ENCODE data around the gene TEAD4.

The TEAD4 gene

DNA sequence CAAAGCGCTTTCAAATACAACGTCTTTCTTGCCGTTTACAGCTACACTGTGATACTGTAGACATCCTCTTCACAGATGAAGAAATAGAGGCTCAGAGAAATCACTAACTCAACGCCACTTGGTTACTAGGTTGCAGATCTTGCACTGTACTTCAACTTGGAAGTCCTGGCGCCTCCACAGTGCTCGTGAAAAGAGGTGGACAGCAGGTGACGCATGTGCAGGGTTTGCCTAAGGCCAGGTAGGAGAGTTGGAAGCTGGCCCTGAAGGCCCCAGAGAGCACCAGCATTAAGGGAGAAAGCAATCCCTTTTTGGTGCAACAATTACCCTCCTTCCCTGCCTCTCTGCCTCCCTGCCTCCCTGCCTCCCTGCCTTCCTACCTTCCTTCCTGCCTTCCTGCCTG, 95.2 kb downstream of the TEAD4 start:
- DNase-seq = no peak

DNA sequence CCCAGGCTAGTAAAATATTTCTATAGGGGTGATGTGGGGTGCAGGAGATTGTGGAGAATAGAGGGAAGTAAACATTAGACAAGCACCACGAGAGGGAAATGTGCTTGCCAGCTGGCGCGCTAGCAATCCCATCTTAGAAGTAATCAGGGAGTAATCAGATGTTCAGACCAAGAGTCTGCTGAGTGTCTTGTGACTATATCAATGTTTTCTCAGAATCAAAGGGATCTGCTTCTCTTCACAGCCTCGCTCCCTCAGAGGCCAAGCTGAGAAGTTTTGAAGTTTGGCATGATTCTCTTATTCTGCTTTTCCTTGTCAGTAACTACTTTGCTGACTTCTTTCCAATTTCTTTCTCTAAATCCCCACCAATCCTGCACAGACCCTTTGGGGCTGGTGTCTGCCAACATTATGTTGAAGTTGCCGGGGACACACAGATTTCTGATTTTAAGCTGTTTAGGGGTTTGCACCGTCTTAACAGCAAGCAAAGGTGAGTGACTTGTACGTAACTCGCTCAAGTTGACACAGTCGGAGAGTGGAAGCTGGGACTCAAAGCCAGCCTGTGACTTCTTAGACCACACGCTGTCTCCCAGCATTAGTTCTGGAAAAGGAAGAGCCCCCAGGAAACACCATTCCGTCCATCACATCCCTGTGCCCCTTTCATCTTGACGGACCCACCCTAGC, 96.0 kb downstream of the TEAD4 start:
- no peak for DNase-seq

DNA sequence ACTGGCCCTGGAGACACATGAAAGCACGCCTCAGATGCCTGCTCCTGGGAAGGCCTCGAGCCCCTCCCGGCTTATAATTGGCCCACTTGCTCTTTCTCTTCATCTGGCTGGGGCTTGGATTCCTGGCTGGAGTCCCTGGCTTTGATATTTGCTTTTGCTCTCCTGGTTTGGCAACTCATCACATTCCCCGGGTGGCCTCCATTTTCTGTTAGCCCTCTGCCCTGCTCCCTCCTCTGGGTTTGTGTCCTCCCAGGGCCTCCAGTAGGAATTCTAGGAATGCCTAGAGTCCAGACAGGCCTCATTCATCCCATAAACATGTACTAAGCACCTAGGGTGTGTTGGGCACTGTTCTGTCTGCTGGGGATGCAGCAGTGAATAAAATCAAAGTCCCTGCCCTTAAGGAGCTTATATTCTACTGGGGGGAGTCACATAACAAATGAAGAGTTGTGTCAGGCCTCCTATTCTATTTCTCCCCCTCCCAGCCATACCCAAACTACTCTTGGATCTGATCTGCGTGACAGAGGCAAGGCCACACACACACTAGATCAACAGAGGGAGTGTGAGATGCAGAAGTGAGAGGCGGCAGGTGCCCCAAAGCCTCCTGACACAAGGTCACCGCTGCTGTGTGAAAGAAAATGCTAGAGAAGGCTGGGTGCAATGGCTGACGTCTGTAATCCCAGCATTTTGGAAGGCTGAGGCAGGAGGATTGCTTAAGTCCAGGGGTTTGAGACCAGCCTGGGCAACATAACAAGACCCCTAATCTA, 96.7 kb downstream of the TEAD4 start:
- no peak for DNase-seq

DNA sequence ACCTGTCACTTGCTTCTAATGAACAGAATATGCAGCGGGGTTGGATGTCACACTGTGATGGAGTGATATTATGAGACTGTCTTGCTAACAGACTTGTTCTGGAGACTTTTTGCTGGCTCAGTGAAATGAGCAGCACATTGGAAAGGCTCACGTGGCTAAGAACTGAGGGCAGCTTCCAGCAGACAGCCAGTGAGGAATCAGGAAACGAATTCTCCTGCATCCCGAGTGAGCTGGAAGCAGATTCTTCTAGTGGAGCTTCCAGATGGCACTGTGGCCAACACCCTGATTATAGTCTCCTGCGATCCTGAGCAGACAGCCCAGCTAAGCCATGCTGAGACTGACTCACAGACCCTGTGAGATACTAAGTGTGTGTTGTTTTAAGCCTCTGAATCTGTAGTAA, 101.9 kb downstream of the TEAD4 start:
- DNase-seq = no peak

DNA sequence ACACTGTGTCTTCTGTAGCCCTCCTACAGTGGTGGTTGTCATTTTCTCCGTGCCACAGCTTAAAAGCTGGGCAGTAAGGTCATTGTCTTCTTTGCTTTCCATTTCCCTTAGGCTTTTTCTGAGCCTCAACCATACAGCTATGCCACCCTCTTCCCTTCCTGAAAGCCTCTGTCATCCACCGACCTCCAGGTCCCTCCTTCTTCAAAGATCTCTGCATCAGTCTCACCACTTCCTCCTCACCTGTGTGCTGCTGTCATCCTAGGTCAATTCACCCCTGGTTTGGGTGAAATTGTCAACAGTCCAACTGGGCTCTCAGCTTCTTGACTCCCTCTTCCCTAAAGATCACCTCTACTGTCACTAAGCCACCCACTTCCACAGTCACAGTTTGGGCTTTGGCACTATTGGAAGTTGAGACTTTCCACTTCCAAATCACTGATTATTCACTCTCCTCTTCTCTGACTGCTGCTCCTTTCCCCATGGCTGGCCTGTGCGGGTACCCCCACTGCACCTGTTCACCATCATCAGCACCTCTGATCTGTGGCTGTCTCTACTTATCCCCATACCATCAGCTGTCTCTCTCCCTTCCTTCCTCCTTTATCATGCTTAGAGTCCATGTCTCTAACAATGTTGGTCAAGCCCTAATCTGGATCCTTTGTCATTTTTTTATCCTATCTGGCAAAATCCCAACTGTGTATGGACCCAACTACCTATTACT, 102.5 kb downstream of the TEAD4 start:
- no peak for DNase-seq

DNA sequence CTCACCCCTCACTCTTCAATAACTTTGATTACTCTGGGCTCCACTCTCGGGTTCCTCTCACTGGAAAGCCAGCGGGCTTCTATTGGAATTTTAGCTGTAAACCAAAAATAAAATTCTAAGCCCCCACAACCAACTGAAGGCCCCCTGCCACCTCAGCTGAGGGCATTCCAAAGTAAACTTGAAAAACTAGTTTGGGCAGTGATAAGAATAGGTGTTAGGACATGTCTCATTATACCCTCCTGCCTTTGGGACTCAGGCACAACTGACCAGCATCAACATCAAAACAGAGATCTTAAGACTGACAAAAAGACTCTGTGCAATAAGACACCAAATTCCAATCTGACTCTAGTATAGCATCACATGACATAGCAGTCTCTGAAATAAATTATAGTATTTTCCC, 106.1 kb downstream of the TEAD4 start:
- DNase-seq = no peak

DNA sequence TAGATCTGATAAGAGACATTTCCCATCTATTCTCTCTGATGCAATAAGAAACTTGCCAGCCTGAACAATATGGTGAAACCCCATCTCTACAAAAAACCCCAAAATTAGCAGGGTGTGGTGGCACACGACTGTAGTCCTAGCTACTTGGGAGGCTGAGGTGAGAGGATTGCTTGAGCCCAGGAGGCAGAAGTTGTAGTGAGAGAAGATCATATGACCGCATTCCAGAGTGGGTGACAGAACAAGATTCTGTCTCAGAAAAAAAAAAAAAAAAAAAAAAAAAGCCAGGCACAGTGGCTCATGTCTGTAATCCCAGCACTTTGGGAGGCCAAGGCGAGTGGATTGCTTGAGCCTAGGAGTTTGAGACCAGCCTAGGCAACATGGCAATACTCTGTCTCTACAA, 106.6 kb downstream of the TEAD4 start:
- peak in 1 of 2 donors; percentile 31 for DNase-seq

DNA sequence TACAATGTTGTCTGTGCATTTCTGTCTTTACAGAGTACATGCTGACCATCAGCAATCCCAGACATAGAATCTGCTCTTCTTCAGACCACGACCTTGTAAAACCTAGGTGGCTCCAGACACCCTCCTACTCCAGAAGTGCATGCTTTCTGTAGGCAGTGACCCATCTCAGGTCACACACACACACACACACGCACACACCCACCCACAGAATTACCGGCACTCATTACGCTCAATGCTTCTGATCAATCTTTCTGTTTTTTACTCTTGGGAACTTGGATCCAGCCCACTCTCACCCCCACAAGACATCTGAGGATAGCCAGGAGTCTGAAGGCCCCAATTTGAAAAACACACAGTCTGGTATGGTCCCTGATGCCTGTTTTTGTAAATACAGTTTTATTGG, 110.5 kb downstream of the TEAD4 start:
- DNase-seq = no peak

DNA sequence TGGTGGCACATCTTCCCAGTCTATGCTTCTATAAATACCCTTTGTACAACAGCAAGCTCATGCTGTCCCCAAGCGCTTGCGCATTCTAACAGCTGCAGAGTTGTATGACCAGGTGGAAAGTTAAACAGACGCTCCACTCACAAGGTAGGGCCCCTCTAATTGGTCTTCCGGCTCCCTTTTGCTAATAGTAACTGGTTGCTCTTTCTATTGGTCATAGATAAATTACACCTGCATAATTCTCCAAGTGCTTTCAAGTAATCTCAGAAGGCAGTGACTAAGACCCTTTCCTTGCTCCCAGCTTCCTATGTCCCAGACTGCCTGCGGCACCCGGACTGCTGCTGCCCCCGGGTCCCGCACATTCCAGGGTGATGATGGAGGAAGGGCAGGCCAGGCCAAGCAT, 111.9 kb downstream of the TEAD4 start:
- no peak for DNase-seq

DNA sequence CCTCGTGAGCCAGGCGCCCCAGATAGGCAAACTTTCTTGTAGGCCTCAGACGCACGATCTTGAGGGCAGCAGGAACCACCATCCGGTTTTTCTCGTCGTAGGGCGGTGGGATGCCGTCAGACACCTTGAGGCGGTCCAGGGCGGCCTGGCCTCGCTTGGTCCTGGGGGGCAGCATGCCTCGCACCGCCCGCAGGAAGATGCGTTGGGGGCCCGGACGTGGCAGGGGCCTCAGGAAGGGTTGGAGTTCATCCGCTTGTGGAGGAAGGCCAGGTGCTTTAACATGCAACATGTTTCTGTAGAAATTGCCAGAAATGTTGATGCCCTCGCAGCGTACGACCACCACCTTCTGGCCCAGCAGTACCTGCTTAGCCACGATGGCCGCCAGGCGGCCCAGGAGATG, 112.5 kb downstream of the TEAD4 start:
- DNase-seq = no peak

DNA sequence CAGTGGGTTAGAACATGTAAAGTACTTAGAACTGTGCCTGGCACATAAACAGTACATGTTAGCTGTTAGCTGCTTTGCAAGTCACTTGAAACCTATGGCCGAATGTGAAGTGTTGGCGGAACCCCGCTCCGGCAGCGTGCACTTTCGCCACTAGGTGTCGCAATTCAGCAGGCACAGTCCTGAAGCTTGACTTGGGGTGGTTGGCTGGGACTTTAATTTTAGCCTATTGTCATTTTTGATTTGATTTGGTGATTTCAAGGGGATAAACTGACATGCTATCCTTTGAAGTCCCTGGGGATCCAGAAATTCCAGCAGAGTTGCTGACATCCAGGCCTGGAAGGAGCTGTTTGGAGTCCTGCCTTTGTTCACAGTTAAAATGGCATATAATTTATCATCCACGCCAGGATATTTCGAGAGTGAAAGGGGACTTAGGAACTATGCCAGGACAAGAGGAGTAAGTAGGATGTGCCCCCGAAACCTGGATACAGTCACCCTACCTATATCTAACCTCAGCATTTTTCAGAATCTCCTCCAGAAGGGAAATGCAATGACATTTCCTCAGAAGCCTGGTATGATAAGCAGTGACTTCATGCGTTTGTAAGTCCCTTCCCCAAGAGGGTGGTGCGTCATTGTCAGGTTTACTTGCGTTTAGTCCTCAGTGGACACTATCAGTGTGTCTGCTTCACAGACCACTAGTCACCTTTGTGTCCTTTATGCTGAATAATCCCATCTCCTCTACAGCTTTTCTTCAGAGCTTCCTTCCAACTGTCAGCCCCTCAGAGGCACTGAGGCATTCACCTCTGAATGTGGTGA, 114.4 kb downstream of the TEAD4 start:
- DNase-seq = peak; percentile 59 to 91

DNA sequence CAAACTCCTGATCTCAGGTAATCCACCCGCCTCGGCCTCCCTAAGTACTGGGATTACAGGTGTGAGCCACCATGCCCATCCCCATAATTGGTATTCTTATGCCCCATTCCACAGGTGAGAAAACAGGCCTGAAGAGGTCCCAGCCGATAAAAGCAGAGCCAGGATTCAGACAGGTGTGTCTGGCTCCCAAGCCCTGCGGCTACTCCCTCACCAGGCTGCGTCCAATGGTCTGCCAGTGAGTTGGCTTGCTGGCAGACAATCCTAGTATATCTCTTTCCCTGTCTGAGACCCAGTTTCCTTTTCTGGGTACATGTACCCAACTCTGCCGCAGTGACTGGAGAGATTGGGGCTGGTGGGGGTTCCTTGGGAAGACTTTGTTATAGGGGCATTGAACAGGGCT, 116.1 kb downstream of the TEAD4 start:
- no peak for DNase-seq

DNA sequence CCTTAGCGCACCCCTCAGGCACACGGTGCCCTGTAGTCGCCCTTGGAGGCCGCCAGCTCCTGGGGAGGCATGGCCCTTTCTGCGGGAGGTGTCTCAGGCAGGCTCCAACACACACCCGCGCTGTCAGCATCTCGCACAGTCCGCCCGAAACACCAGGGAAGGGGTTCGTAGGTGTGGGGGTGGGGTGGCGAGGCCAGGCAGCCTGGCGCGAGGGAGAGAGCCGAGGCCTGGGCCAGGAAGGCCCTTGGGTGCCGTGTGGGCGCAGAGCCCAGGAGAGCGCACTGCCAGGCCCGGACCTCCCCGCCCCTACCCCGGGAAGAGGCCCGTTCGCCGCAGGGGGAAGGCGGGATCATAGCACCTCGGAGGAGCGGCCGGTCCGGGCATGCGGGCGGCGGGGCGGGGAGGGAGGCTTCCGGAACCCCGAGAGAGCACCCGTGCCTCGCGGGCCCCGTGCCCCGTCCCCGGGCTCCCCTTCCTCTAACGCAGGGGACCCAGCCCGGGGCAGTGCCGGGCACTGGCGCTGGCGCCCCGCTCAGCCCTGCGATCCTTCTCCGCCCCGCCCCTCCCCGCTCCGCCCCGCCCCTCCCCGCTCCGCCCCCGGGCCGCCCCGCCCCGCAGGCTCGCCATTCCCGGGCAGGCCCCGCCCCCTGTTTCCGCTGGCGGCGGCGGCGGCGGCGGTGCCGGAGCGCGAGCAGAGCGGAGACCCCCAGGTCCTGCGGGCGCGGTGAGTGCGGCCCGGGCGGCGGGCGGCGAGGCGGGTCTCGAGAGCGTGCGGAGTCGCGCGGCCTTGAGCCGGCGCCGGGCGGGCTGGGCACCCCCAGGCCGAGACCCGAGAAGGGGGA, 117.8 kb downstream of the TEAD4 start, which contains the start of gene TSPAN9:
TSPAN9 (plus strand) TSS at position 650 of the 842 bp plus-strand sequence. CDS start 123,815 bp downstream, outside the sequence.
- DNase-seq = peak; percentile 13 to 40

DNA sequence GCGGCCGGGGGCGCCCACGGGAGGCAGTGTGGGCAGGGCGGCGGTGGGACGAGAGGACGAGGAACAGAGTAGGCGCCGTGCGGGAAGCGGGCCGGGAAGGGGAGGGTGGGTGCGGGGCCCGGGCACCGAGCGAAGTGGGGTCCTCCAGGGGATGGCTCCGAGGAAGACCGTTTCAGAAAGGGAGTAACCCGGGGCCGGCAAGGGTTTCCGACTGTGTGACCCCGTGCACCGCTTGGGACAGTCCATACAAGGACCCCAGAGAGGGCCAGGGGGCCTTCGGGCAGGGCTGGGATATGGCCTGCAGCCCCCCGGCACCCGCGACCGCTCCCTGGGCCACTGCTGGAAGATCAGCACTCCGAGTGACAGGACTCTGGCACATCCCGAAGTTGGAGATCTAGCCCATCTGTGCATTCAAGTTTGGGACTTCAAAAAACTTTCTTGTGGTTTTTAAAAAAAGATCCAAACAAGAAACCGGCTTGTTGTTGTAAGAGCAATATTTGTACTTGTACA, 118.4 kb downstream of the TEAD4 start:
- no peak for DNase-seq

DNA sequence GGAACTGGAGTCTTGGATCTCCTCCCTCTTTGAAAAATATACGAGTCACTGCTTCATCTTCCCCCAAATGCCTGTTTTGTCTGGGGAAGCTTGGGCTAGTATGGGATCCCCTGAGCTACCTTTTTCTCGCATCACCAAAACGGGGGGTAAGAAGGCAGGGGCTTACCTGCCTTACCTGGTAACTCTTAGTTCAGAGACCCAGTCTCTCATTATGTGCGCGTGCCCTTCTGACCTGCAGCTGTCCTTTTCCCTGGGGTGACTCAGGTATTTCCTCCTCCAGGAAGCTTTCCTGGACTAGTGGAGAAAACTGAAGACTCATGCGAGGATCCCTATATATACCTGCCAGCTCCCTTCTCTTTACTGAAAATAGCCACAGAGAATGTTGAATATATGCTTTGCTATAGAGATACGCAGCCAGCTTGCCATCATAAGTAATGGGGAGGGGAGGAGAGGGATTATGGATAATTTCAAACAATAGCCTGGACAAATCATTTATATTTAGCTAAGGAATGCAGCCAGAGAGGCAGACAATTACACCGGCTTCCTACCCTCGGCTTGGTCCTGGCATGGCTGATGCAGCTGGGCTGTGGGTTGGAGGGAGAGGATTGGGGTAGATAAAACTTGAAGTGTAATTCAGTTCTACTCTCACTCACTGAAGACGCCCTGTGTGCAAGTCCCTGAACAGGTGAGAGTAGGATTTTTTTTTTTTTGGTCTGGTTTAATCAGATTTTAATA, 119.1 kb downstream of the TEAD4 start:
- no peak for DNase-seq

DNA sequence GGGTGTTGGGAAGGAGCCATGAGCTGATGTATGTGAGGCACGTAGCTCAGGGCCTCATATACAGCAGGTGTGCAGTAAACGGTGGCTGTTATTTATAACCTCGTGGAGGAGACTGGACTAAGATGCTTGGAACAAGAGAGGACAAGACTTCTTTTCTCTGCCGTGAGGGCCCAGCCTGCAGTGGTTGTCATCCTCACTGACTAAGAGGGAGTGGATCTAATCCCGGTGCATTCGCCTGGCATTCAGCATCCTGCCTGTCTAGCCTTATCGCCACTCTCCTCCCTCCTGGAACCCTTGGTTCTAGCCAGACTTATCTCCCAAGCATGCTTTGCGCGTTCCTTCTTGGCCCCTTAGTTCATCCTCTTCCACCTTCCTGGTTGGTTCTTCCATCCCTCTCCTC, 121.9 kb downstream of the TEAD4 start:
- DNase-seq = no peak

DNA sequence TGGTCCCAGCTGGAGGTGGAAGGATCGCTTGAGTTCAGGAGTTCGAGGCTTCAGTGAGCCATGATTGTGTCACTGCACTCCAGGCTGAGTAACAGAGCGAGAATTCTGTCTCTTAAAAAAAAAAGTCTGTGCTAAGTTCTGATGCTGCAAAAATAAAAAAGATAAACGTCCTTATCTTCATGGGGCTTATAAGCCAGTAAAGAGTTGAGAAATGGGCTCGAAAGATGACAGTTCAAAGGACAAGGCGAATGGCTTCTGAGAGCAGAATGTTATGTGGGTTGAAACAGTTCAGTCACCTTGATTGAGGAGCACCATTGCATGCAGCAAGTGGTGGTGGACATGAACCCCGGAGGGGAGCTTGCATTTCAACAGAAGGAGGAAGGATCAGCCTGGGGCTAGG, 122.7 kb downstream of the TEAD4 start:
- no peak for DNase-seq

DNA sequence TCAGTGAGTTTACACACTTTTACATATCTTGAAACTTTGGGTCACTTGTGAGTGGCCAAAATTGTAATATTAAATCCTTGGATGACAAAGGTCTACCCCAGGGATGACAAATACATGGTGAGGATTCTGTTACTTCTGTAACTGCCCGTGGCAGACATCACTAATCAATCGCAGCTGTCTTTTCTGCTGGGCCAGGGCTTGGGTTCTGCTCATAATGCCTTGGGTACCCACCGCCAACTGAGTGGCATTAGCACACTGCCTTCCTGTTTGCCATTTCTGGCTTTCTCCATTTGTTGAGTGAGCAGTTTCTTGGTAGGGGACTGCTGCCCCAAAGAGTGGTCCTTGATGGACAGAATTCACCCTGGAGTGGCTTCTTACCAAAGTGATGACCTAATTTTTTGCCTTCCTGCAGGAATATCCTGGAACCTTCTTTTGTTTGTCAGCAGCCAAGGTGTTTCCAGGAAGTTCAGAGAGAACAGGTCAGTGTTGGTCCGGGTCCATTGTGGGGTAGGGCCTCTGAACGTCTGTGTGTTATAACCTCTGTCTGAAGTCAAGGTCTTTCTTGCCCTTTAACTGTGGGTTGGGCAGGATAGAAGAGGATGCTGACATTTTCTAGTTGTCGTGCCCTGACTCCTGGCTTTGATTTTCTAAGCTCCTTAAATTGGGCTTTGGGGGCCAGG, 124.2 kb downstream of the TEAD4 start:
- DNase-seq = no peak

DNA sequence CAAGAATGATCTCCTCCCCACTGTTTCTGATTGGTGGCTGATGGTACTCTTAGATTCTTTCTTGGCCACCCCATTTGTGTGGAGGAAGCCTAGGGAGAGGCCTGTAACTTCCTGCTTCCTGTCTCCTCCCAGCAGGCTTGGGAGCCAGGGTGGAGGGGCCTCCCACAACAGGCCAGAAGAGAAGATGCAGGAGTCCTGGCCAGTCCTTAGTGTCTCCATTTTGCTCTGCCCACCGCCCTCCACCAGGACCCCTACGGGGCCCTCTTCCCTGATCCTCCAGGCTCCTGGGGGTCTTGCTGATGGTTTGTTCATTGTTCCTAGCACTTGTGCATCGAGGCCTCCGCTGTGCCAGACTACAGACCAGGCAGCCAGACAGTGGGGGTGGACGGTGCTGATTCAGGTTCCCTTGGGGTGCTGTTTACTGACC, 124.7 kb downstream of the TEAD4 start:
- no peak for DNase-seq

DNA sequence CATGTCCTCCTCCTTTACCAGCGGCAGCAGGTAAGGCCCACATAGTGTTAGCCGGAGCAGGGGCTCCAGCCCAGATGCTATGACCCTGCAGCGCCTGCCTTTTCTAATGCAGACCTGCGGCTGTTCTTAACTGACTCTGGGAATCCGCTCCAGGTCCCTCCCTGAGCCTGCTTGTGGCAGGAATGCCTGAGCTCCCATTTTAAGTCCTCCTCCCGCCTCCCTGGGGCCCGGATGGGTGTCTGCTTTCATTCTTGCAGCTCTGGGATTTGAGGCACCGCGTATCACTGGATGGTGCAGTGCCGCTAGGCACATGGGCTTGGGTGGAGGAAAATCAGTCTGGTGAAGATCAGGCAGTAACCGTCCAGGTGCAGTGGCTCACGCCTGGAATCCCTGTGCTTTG, 125.5 kb downstream of the TEAD4 start:
- DNase-seq = no peak
